ENCODE data around the gene LIN9. TPM values are rescaled to one million over a fixed set of nuclear protein-coding genes. Genes with fewer than 3 reads are reported as not detected.

LIN9 gene
- total and polyA plus RNA-seq, 2 donors (not counting 1 experiment from before 2014, with no cell fraction given): 2.3 to 2.8 TPM

GRCh38 chr1:226202246-226202645 is 106.7 kb downstream of the LIN9 start:
- H3K36me3 ChIP-seq (ENCODE audit: control insufficient read depth, insufficient read depth, low read length): no peaks in the 10 kb centered on the region
- H2AFZ ChIP-seq (ENCODE audit: low read length): no peak overlapping the region
- DNase-seq (ENCODE audit: low read depth in 2 of 2): no peak
- no peaks in the 10 kb centered on the region for H3K4me1 ChIP-seq (ENCODE audit: control insufficient read depth, extremely low read depth, insufficient read depth, low read length)
- H3K27ac ChIP-seq (ENCODE audit: insufficient read depth, low read length): no peak overlapping the region
- no peaks in the 10 kb centered on the region for H3K79me2 ChIP-seq (ENCODE audit: control insufficient read depth, insufficient read depth, low read length)
- no peaks in the 10 kb centered on the region for H4K20me1 ChIP-seq (ENCODE audit: control insufficient read depth, extremely low read depth, insufficient read depth, low read length)
- H3K4me3 ChIP-seq (replicated peaks in 1 of 4; ENCODE audit: control extremely low read depth in 1 of 4, insufficient read depth in 1 of 4, low read depth in 3 of 4, low read length in 4 of 4): no peak overlapping the region
- TF ChIP-seq, protein P1, sequence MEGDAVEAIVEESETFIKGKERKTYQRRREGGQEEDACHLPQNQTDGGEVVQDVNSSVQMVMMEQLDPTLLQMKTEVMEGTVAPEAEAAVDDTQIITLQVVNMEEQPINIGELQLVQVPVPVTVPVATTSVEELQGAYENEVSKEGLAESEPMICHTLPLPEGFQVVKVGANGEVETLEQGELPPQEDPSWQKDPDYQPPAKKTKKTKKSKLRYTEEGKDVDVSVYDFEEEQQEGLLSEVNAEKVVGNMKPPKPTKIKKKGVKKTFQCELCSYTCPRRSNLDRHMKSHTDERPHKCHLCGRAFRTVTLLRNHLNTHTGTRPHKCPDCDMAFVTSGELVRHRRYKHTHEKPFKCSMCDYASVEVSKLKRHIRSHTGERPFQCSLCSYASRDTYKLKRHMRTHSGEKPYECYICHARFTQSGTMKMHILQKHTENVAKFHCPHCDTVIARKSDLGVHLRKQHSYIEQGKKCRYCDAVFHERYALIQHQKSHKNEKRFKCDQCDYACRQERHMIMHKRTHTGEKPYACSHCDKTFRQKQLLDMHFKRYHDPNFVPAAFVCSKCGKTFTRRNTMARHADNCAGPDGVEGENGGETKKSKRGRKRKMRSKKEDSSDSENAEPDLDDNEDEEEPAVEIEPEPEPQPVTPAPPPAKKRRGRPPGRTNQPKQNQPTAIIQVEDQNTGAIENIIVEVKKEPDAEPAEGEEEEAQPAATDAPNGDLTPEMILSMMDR (conservative IDR thresholded peaks at IDR 0.05 in 1 of 2, IDR thresholded peaks at IDR 0.05 in 1 of 2; ENCODE audit: low read depth in 1 of 2, low read length in 2 of 2): no peak
- no peak for TF ChIP-seq EZH2 (IDR thresholded peaks at IDR 0.05; ENCODE audit: low read length, missing control alignments)
- no peak overlapping the region for H3K9ac ChIP-seq (ENCODE audit: insufficient read depth, low read length)
- H3K9me3 ChIP-seq (ENCODE audit: control insufficient read depth, insufficient read depth, low read depth, low read length): no peaks in the 10 kb centered on the region
- no peaks in the 10 kb centered on the region for H3K27me3 ChIP-seq (ENCODE audit: control insufficient read depth, insufficient read depth, low read length)
- H3K4me2 ChIP-seq (ENCODE audit: extremely low read depth, insufficient read depth, low read length): no peak overlapping the region

DNA sequence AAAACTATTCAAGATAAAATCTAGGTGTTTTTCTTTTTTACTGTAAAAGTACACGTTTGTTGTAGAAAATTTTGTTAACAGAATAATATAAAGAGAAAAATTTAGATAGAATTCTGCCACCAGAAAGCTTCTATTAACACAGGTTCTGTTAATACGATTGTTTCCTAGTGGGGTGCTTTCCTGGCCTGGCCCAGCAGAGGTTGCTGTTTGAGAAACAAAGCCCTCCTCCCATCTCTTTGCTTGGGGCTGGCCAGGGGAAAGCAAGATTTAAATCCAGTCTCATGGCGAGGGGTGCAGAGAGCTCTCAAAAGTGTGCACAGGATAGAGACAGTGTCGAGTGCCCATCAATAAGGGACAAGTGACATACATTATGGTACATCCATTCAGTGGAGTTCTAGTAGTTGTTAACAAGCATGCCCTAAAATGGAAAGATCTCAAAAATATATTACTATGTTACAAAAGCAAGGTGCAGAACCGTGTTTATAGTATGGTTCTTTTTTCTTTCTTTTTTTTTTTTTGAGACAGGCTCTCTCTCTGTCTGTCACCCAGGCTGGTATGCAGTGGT is 107.9 kb downstream of the LIN9 start:
- Histone ChIP-seq H3K27ac (ENCODE audit: insufficient read depth, low read length) (no peak overlapping the region), H3K36me3 (ENCODE audit: control insufficient read depth, insufficient read depth, low read length) (no peaks in the 10 kb centered on the region), H2AFZ (ENCODE audit: low read length) (no peak overlapping the region), H3K9ac (ENCODE audit: insufficient read depth, low read length) (no peak overlapping the region), H4K20me1 (ENCODE audit: control insufficient read depth, extremely low read depth, insufficient read depth, low read length) (no peaks in the 10 kb centered on the region), H3K9me3 (ENCODE audit: control insufficient read depth, insufficient read depth, low read depth, low read length) (no peaks in the 10 kb centered on the region), H3K79me2 (ENCODE audit: control insufficient read depth, insufficient read depth, low read length) (no peaks in the 10 kb centered on the region), H3K4me3 (replicated peaks in 1 of 4; ENCODE audit: control extremely low read depth in 1 of 4, insufficient read depth in 1 of 4, low read depth in 3 of 4, low read length in 4 of 4) (no peak overlapping the region), H3K4me2 (ENCODE audit: extremely low read depth, insufficient read depth, low read length) (no peak overlapping the region), H3K4me1 (ENCODE audit: control insufficient read depth, extremely low read depth, insufficient read depth, low read length) (no peaks in the 10 kb centered on the region), H3K27me3 (ENCODE audit: control insufficient read depth, insufficient read depth, low read length) (no peaks in the 10 kb centered on the region)
- TF ChIP-seq, protein P1 (conservative IDR thresholded peaks at IDR 0.05 in 1 of 2, IDR thresholded peaks at IDR 0.05 in 1 of 2; ENCODE audit: low read depth in 1 of 2, low read length in 2 of 2): peak; percentile 41 to 51
- no peak for TF ChIP-seq EZH2 (IDR thresholded peaks at IDR 0.05; ENCODE audit: low read length, missing control alignments)
- peak in 1 of 2 donors; percentile 28 for DNase-seq (ENCODE audit: low read depth in 2 of 2)

- Histone ChIP-seq H3K9ac (ENCODE audit: insufficient read depth, low read length) (no peak overlapping the region), H3K36me3 (ENCODE audit: control insufficient read depth, insufficient read depth, low read length) (no peaks in the 10 kb centered on the region), H3K27me3 (ENCODE audit: control insufficient read depth, insufficient read depth, low read length) (no peaks in the 10 kb centered on the region), H3K9me3 (ENCODE audit: control insufficient read depth, insufficient read depth, low read depth, low read length) (no peaks in the 10 kb centered on the region), H3K4me2 (ENCODE audit: extremely low read depth, insufficient read depth, low read length) (no peak overlapping the region), H3K4me1 (ENCODE audit: control insufficient read depth, extremely low read depth, insufficient read depth, low read length) (no peaks in the 10 kb centered on the region), H2AFZ (ENCODE audit: low read length) (no peak overlapping the region), H3K4me3 (replicated peaks in 1 of 4; ENCODE audit: control extremely low read depth in 1 of 4, insufficient read depth in 1 of 4, low read depth in 3 of 4, low read length in 4 of 4) (no peak overlapping the region), H4K20me1 (ENCODE audit: control insufficient read depth, extremely low read depth, insufficient read depth, low read length) (no peaks in the 10 kb centered on the region), H3K79me2 (ENCODE audit: control insufficient read depth, insufficient read depth, low read length) (no peaks in the 10 kb centered on the region), H3K27ac (ENCODE audit: insufficient read depth, low read length) (no peak overlapping the region)
- TF ChIP-seq EZH2 (IDR thresholded peaks at IDR 0.05; ENCODE audit: low read length, missing control alignments): no peak
- TF ChIP-seq, protein P1 (conservative IDR thresholded peaks at IDR 0.05 in 1 of 2, IDR thresholded peaks at IDR 0.05 in 1 of 2; ENCODE audit: low read depth in 1 of 2, low read length in 2 of 2): no peak
- no peak for DNase-seq (ENCODE audit: low read depth in 2 of 2)
Observed at GRCh38 chr1:226199971-226200370, 109.0 kb downstream of the LIN9 start.
